H1 (cell line): ENCODE results near the gene TUBB1. TPM values are rescaled to one million over a fixed set of nuclear protein-coding genes. Genes with fewer than 3 reads are reported as not detected.

Experiments used
- CTCF ChIA-PET: fragments of 300-600 bp; sonication (Branson Sonifier 250); formaldehyde crosslinking; loops from one replicate; lab custom pipeline; 2021; ENCODE audit not compliant: partially characterized antibody; lab: Charles Lee
- POLR2A ChIA-PET: fragments of 300-600 bp; sonication (Branson Sonifier 250); formaldehyde crosslinking; loops from one replicate; lab custom pipeline; 2021; ENCODE audit warnings: inconsistent platforms; ENCODE audit not compliant: partially characterized antibody; lab: Charles Lee
- DNase-seq, 2 experiments: peaks; one replicate each; pipeline versions ENCODE4 v3.0.0 to v3.0.0-alpha.2; 2010 to 2022; ENCODE audit warnings: low spot score in 2 of 2, low read depth in 1 of 2, mixed read lengths in 1 of 2
- FAIRE-seq: peaks from 2 replicates; lab custom pipeline; 2011; peaks lifted over from hg19 to GRCh38; lab: Jason Lieb, UNC
- H2AFZ ChIP-seq: 2 replicates; pipeline ENCODE4 v1.8.1; 2012; ENCODE audit warnings: low read length, inconsistent platforms
- H2AK5ac ChIP-seq: 2 replicates; pipeline ENCODE4 v1.6.1; 2013; ENCODE audit warnings: low read depth, low read length
- H2BK120ac ChIP-seq: replicated peaks from 2 replicates; pipeline ENCODE3; 2013; ENCODE audit warnings: low read depth, low read length, inconsistent platforms
- H2BK12ac ChIP-seq: 2 replicates; pipeline ENCODE4 v1.6.1; 2013; ENCODE audit warnings: low read depth, low read length
- H2BK15ac ChIP-seq: 2 replicates; pipeline ENCODE4 v1.6.1; 2013; ENCODE audit warnings: low read length
- H2BK20ac ChIP-seq: 2 replicates; pipeline ENCODE4 v1.6.1; 2013; ENCODE audit warnings: low read length
- H2BK5ac ChIP-seq: 2 replicates; pipeline ENCODE4 v1.6.1; 2013; ENCODE audit warnings: low read depth, low read length
- H3K14ac ChIP-seq: 2 replicates; pipeline ENCODE4 v1.6.1; 2013; ENCODE audit warnings: inconsistent platforms; ENCODE audit not compliant: insufficient read length
- H3K18ac ChIP-seq: 2 replicates; pipeline ENCODE4 v1.6.1; 2013; ENCODE audit warnings: low read length; ENCODE audit errors: extremely low read depth
- H3K23ac ChIP-seq: 2 replicates; pipeline ENCODE4 v1.6.1; 2013; ENCODE audit warnings: inconsistent platforms; ENCODE audit not compliant: insufficient read length
- H3K23me2 ChIP-seq: 2 replicates; pipeline ENCODE4 v1.6.1; 2013; ENCODE audit warnings: low read depth, low read length
- H3K27ac ChIP-seq: 2 replicates; pipeline ENCODE4 v1.6.1; 2011; ENCODE audit warnings: low read depth, low read length, inconsistent platforms
- H3K27me3 ChIP-seq, 4 experiments: replicated peaks in 1 of 4; 1 replicate in 1 of 4; 2 replicates in 3 of 4; pipeline versions ENCODE4 v1.6.1 to v1.8.1; 2011 to 2013; ENCODE audit warnings: low read length in 3 of 4, mild to moderate bottlenecking in 3 of 4, inconsistent platforms in 2 of 4, mixed read lengths in 2 of 4, moderate library complexity in 1 of 4; ENCODE audit not compliant: control insufficient read depth in 3 of 4, insufficient read depth in 3 of 4; ENCODE audit errors: extremely low read depth in 1 of 4
- H3K36me3 ChIP-seq, 4 experiments: 2 replicates each; pipeline versions ENCODE4 v1.6.1 to v1.8.1; 2011 to 2013; ENCODE audit warnings: mild to moderate bottlenecking in 4 of 4, low read length in 3 of 4, moderate library complexity in 2 of 4, control low read depth in 1 of 4, inconsistent platforms in 1 of 4; ENCODE audit not compliant: insufficient read depth in 4 of 4, control insufficient read depth in 2 of 4
- H3K4ac ChIP-seq: replicated peaks from 2 replicates; pipeline ENCODE3; 2013; ENCODE audit warnings: low read length, low read depth, mixed read lengths, inconsistent platforms; ENCODE audit not compliant: insufficient read length
- H3K4me1 ChIP-seq, 4 experiments: replicated peaks in 1 of 4; 1 replicate in 1 of 4; 2 replicates in 3 of 4; pipeline versions ENCODE4 v1.6.1 to v1.8.1; 2011 to 2013; ENCODE audit warnings: low read length in 3 of 4, inconsistent platforms in 2 of 4, mixed read lengths in 1 of 4; ENCODE audit not compliant: insufficient read depth in 4 of 4, control insufficient read depth in 3 of 4
- H3K4me2 ChIP-seq, 2 experiments: 2 replicates each; pipeline versions ENCODE4 v1.6.1 to v1.8.1; 2011 to 2013; ENCODE audit warnings: low read depth in 2 of 2, low read length in 2 of 2, control low read depth in 1 of 2, inconsistent platforms in 1 of 2, mild to moderate bottlenecking in 1 of 2; ENCODE audit not compliant: insufficient read depth in 1 of 2
- H3K4me3 ChIP-seq, 4 experiments: fragments of 200-600, 300-600 bp in 1 of 4; sonication (generic), shearing (Covaris generic), sonication (Bioruptor Twin) in 1 of 4; 2 replicates each; pipeline versions ENCODE4 v1.5.1 to v1.8.1; 2011 to 2016; ENCODE audit warnings: low read length in 4 of 4, low read depth in 3 of 4, control low read depth in 2 of 4, inconsistent platforms in 2 of 4, mild to moderate bottlenecking in 2 of 4, mixed read lengths in 1 of 4, moderate library complexity in 1 of 4; ENCODE audit not compliant: insufficient read depth in 2 of 4; ENCODE audit errors: extremely low read depth in 1 of 4
- H3K56ac ChIP-seq: replicated peaks from 2 replicates; pipeline ENCODE3; 2013; ENCODE audit warnings: low read depth, mild to moderate bottlenecking, mixed read lengths, low read length, inconsistent platforms; ENCODE audit not compliant: insufficient read length
- H3K79me1 ChIP-seq: 2 replicates; pipeline ENCODE4 v1.6.1; 2013; ENCODE audit warnings: low read depth, low read length, control low read depth
- H3K79me2 ChIP-seq, 2 experiments: 2 replicates each; pipeline versions ENCODE4 v1.6.1 to v1.8.1; 2012 to 2013; ENCODE audit warnings: low read length in 2 of 2, mild to moderate bottlenecking in 2 of 2, inconsistent platforms in 1 of 2; ENCODE audit not compliant: insufficient read depth in 2 of 2, control insufficient read depth in 1 of 2
- H3K9ac ChIP-seq, 4 experiments: replicated peaks in 1 of 4; 1 replicate in 1 of 4; 2 replicates in 3 of 4; pipeline versions ENCODE4 v1.6.1 to v1.8.1; 2011 to 2013; ENCODE audit warnings: low read depth in 3 of 4, low read length in 3 of 4, control low read depth in 2 of 4, mild to moderate bottlenecking in 2 of 4, moderate library complexity in 2 of 4, inconsistent platforms in 1 of 4; ENCODE audit errors: extremely low read depth in 1 of 4
- H3K9me3 ChIP-seq, 2 experiments: 2 replicates each; pipeline versions ENCODE4 v1.6.1 to v1.8.1; 2012 to 2013; ENCODE audit warnings: mild to moderate bottlenecking in 2 of 2, moderate library complexity in 2 of 2, control low read depth in 1 of 2, inconsistent platforms in 1 of 2, low read depth in 1 of 2, low read length in 1 of 2, mixed read lengths in 1 of 2; ENCODE audit not compliant: insufficient read depth in 2 of 2
- H4K20me1 ChIP-seq, 2 experiments: replicated peaks in 1 of 2; 2 replicates each; pipeline versions ENCODE3 to v1.8.1; 2011 to 2013; ENCODE audit warnings: inconsistent platforms in 2 of 2, low read length in 2 of 2, mild to moderate bottlenecking in 1 of 2; ENCODE audit not compliant: insufficient read depth in 2 of 2, control insufficient read depth in 1 of 2
- H4K5ac ChIP-seq: 2 replicates; pipeline ENCODE4 v1.6.1; 2013; ENCODE audit warnings: low read length, low read depth, mixed read lengths, inconsistent platforms; ENCODE audit not compliant: insufficient read length
- H4K8ac ChIP-seq: 2 replicates; pipeline ENCODE4 v1.8.0; 2013; ENCODE audit warnings: mild to moderate bottlenecking, moderate library complexity, low read length, inconsistent platforms; ENCODE audit not compliant: insufficient read depth; ENCODE audit errors: extremely low read depth
- H4K91ac ChIP-seq: replicated peaks from 2 replicates; pipeline ENCODE3; 2013; ENCODE audit warnings: low read length, mixed read lengths, inconsistent platforms; ENCODE audit not compliant: insufficient read length
- CHD2 ChIP-seq: IDR thresholded peaks from 2 replicates; pipeline ENCODE4 v1.6.1; 2012; ENCODE audit warnings: low read length, improper control_type of control experiment
- KDM1A ChIP-seq: fragments of 200-600, 300-600 bp; sonication (generic); IDR thresholded peaks from 2 replicates; pipeline ENCODE4 v1.7.1; 2016; ENCODE audit warnings: mild to moderate bottlenecking, low read length, borderline replicate concordance
- KDM5A ChIP-seq: fragments of 200-600 bp; IDR thresholded peaks from 2 replicates; pipeline ENCODE4 v1.7.1; 2012; ENCODE audit warnings: mild to moderate bottlenecking, low read length, inconsistent platforms, mixed read lengths
- RNF2 ChIP-seq: fragments of 200-900, 300-1000 bp; sonication (generic); IDR thresholded peaks from 2 replicates; pipeline ENCODE4 v1.7.1; 2016; ENCODE audit warnings: borderline replicate concordance, low read depth, mild to moderate bottlenecking, antibody characterized with exemption, low read length; ENCODE audit not compliant: poor library complexity, severe bottlenecking; ENCODE audit errors: missing control alignments
- RXRA ChIP-seq: IDR thresholded peaks from 2 replicates; pipeline ENCODE4 v1.6.1; 2011; ENCODE audit warnings: low read depth, mild to moderate bottlenecking, low read length, moderate library complexity; ENCODE audit not compliant: insufficient read depth
- SAP30 ChIP-seq: fragments of 300-600 bp; sonication (generic); IDR thresholded peaks from 2 replicates; pipeline ENCODE4 v1.7.1; 2012; ENCODE audit warnings: low read length, moderate library complexity, mild to moderate bottlenecking, inconsistent platforms; ENCODE audit not compliant: insufficient read depth, insufficient replicate concordance
- SP1 ChIP-seq: IDR thresholded peaks from 2 replicates; pipeline ENCODE4 v1.6.1; 2011; ENCODE audit warnings: low read depth, low read length
- TAF1 ChIP-seq: IDR thresholded peaks from 2 replicates; pipeline ENCODE4 v1.6.1; 2011; ENCODE audit warnings: mild to moderate bottlenecking, low read depth, low read length
- WGBS, 2 experiments: shearing (Covaris generic) in 1 of 2; methylation state at CpG; one replicate each; pipeline versions ENCODE4 v1.1.6 to v1.1.7; 2013 to 2015; ENCODE audit warnings: low lambda C conversion rate in 2 of 2, mixed read lengths in 2 of 2, inconsistent platforms in 1 of 2, low coverage in 1 of 2, missing lambda C conversion rate in 1 of 2; ENCODE audit not compliant: insufficient replicate concordance in 2 of 2, insufficient coverage in 1 of 2, insufficient read length in 1 of 2; ENCODE audit errors: extremely low coverage in 1 of 2, missing lambda C conversion rate in 1 of 2; 5-methylcytosine and 5-hydroxymethylcytosine counted together
- long read RNA-seq, 2 experiments: library from RNA in 1 of 2; library from capped mRNA in 1 of 2; stranded (forward); transcript quantifications; one replicate each; pipeline ENCODE4 v2.0.0, GENCODE V29; 2021; ENCODE audit warnings: inconsistent platforms in 1 of 2
- polyA minus RNA-seq, 3 experiments: library from RNA; depleted of rRNA, polyadenylated mRNA; stranded (reverse); fragments of >200 nt; gene quantifications; 1 replicate in 2 of 3; 2 replicates in 1 of 3; pipeline ENCODE4 v1.2.3, GENCODE V29; 2011
- polyA plus RNA-seq, 7 experiments: library from polyadenylated mRNA; depleted of rRNA in 3 of 7; stranded (reverse) in 5 of 7; unstranded in 2 of 7; fragments of >200 nt in 5 of 7; fragments of 200-250 nt in 2 of 7; gene quantifications; 1 replicate in 5 of 7; 2 replicates in 1 of 7; 4 replicates in 1 of 7; pipeline versions ENCODE4 v1.2.1 to v1.2.3, GENCODE V29; 2011 to 2013; ENCODE audit warnings: missing spikeins in 2 of 7, mixed read lengths in 2 of 7
- total RNA-seq: library from RNA; stranded (reverse); fragmentation: NEBNext Ultra II Directional; extraction: Animal tissue kit (Norgen Biotek cat#: 25700); gene quantifications from 2 replicates; pipeline ENCODE4 v1.2.1, GENCODE V29; 2021
- TF ChIP-seq, protein P1 (sequence below): IDR thresholded peaks from 2 replicates; pipeline ENCODE4 v1.6.1; 2012; ENCODE audit warnings: inconsistent platforms
- TF ChIP-seq, protein P2 (sequence below): IDR thresholded peaks from 2 replicates; pipeline ENCODE4 v1.6.1; 2011; ENCODE audit warnings: low read length, improper control_type of control experiment

TUBB1 gene
- total RNA-seq (not detected in 2 replicates), polyA plus RNA-seq (2011; rRNA removed) (not detected in 2 replicates), polyA minus RNA-seq (2011; rRNA and poly(A)+ RNA removed) (not detected in 2 replicates)
- 0.04 TPM for polyA plus RNA-seq (2011; cell fraction: cytosol; rRNA removed)
- polyA plus RNA-seq (2011; cell fraction: nucleus; rRNA removed) = 0.04 TPM
- polyA plus RNA-seq (2012, experiment 1 of 2) = 0.12 to 0.29 TPM (median 0.20 TPM) in 4 replicates
- not detected for polyA plus RNA-seq (2012, experiment 2 of 2)
- polyA plus RNA-seq (2013, experiment 1 of 2) = not detected
- not detected for polyA plus RNA-seq (2013, experiment 2 of 2)
- polyA minus RNA-seq (2011; cell fraction: cytosol; rRNA and poly(A)+ RNA removed) = not detected
- not detected for polyA minus RNA-seq (2011; cell fraction: nucleus; rRNA and poly(A)+ RNA removed)
- long read RNA-seq, experiment 1 = 0 reads
- long read RNA-seq, experiment 2 = 0 reads

DNA sequence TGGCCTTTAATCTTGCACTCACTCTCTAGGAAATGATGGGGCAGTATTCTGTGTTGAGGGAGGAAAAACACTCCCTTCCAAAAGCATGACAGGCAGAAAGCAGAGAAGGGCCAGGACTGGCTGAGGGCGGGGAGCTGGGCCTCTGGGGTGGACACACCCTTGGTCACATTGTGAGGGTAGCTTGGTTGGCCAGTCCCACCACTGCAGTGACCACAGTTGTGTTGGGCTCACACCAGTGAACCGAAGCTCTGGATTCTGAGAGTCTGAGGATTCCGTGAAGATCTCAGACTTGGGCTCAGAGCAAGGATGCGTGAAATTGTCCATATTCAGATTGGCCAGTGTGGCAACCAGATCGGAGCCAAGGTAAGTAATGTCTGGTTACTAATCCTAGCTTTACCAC lies at the start of gene TUBB1:
TSS of gene TUBB1 (plus strand) at position 213 of the 400 bp plus-strand sequence. CDS start at position 307, 94 bp downstream.
- H3K18ac ChIP-seq = no peak within 1 kb of the TSS
- H3K56ac ChIP-seq = no peak within 1 kb of the TSS
- no peak for FAIRE-seq
- no peaks in the 10 kb centered on the region for H4K20me1 ChIP-seq
- H3K4me3 ChIP-seq = no peak within 1 kb of the TSS
- H3K79me1 ChIP-seq = no peaks in the 10 kb centered on the region
- H2AK5ac ChIP-seq = no peak within 1 kb of the TSS
- no peak within 1 kb of the TSS for H2BK20ac ChIP-seq
- H3K23ac ChIP-seq = no peak within 1 kb of the TSS
- H3K9me3 ChIP-seq = no peaks in the 10 kb centered on the region
- 95% methylated on average over 5 of the region's 5 CpGs; no CpG with 5 or more reads in 1 of the 2 experiments for WGBS, 2 experiments
- no peak within 1 kb of the TSS for H2BK5ac ChIP-seq
- no peak within 1 kb of the TSS for H2AFZ ChIP-seq
- H3K23me2 ChIP-seq = no peaks in the 10 kb centered on the region
- peaks cover 0 to 4% (median 2%) of the 10 kb centered on the region in 4 experiments; a peak in 2 of 8 replicates for H3K36me3 ChIP-seq
- no peak within 1 kb of the TSS for H3K4me2 ChIP-seq
- ChIA-PET POLR2A (interaction anchor here (0.6 to 1.1 kb wide), 2 partner anchors 14 to 38 kb away, joined by 3 read pairs; no protein-coding TSS in a partner anchor), CTCF (interaction anchor here (0.6 to 2.1 kb wide), 3 partner anchors 22 to 466 kb away, joined by 3 to 6 read pairs (median 3); no protein-coding TSS in a partner anchor)
- no peak within 1 kb of the TSS for H4K8ac ChIP-seq
- no peak within 1 kb of the TSS for H2BK15ac ChIP-seq
- no peak within 1 kb of the TSS for H3K14ac ChIP-seq
- no peak within 1 kb of the TSS for H3K27ac ChIP-seq
- no peaks in the 10 kb centered on the region for H3K79me2 ChIP-seq
- no peak within 1 kb of the TSS for H4K5ac ChIP-seq
- H3K4me1 ChIP-seq = no peaks in the 10 kb centered on the region
- no peak within 1 kb of the TSS for H2BK12ac ChIP-seq
- H2BK120ac ChIP-seq = no peak within 1 kb of the TSS
- no peaks in the 10 kb centered on the region; a peak in 1 of 7 replicates for H3K27me3 ChIP-seq
- no peak within 1 kb of the TSS for H3K9ac ChIP-seq
- H4K91ac ChIP-seq = no peak within 1 kb of the TSS
- DNase-seq = no peak
- H3K4ac ChIP-seq = no peak within 1 kb of the TSS
- TF ChIP-seq SP1 (no peak), KDM5A (no peak), SAP30 (no peak), CHD2 (no peak), KDM1A (no peak), RXRA (no peak), TAF1 (no peak), RNF2 (no peak)
- TF ChIP-seq, protein P1, sequence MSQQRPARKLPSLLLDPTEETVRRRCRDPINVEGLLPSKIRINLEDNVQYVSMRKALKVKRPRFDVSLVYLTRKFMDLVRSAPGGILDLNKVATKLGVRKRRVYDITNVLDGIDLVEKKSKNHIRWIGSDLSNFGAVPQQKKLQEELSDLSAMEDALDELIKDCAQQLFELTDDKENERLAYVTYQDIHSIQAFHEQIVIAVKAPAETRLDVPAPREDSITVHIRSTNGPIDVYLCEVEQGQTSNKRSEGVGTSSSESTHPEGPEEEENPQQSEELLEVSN = no peak
- TF ChIP-seq, protein P2, sequence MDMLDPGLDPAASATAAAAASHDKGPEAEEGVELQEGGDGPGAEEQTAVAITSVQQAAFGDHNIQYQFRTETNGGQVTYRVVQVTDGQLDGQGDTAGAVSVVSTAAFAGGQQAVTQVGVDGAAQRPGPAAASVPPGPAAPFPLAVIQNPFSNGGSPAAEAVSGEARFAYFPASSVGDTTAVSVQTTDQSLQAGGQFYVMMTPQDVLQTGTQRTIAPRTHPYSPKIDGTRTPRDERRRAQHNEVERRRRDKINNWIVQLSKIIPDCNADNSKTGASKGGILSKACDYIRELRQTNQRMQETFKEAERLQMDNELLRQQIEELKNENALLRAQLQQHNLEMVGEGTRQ = no peak
